ENCODE results near the gene CBX5.

GRCh38 chr12:54272214-54272613 is 7.7 kb downstream of the CBX5 start:
- TF ChIP-seq EZH2 (IDR thresholded peaks at IDR 0.05; ENCODE audit: insufficient read depth, poor library complexity, severe bottlenecking): no peak
- TF ChIP-seq EZH2phosphoT487 (IDR thresholded peaks at IDR 0.05; ENCODE audit: insufficient read depth, low read depth): no peak

Measured in GM23248 (cell line).